Neural cell (in vitro differentiated cells): ENCODE results near the gene BCL2A1. TPM values are rescaled to one million over a fixed set of nuclear protein-coding genes. Genes with fewer than 3 reads are reported as not detected.

Experiments
- H2AFZ ChIP-seq: fragments of 200-600, 300-800 bp; sonication (generic), shearing (Covaris generic); 2 replicates; pipeline ENCODE4 v1.6.0; 2014; ENCODE audit warnings: low read depth, mild to moderate bottlenecking, antibody characterized with exemption, low read length, moderate library complexity
- H3F3A ChIP-seq: fragments of 200-600 bp; shearing (Covaris generic); 2 replicates; pipeline ENCODE4 v1.6.1; 2016; ENCODE audit warnings: mild to moderate bottlenecking, moderate library complexity, mixed read lengths, antibody characterized with exemption, low read length; ENCODE audit not compliant: insufficient read depth, poor library complexity, severe bottlenecking
- H3K27ac ChIP-seq: fragments of 200-600, 300-800 bp; sonication (generic), shearing (Covaris generic); 2 replicates; pipeline ENCODE4 v1.5.1; 2014; ENCODE audit warnings: mild to moderate bottlenecking, low read length, moderate library complexity
- H3K27me3 ChIP-seq: fragments of 300-800, 200-600 bp; sonication (generic), shearing (Covaris generic); 2 replicates; pipeline ENCODE4 v1.6.0; 2014; ENCODE audit warnings: mild to moderate bottlenecking, low read depth, low read length, moderate library complexity; ENCODE audit not compliant: insufficient read depth
- H3K36me3 ChIP-seq: fragments of 300-800, 200-600 bp; sonication (generic), shearing (Covaris generic); 2 replicates; pipeline ENCODE4 v1.5.1; 2014; ENCODE audit warnings: mild to moderate bottlenecking, antibody characterized with exemption, low read length, moderate library complexity; ENCODE audit not compliant: insufficient read depth
- H3K4me2 ChIP-seq: fragments of 300-800, 200-600 bp; sonication (generic), shearing (Covaris generic); 2 replicates; pipeline ENCODE4 v1.6.0; 2014; ENCODE audit warnings: mild to moderate bottlenecking, low read length
- H3K4me3 ChIP-seq: fragments of 300-800, 200-600 bp; sonication (generic), shearing (Covaris generic); 2 replicates; pipeline ENCODE4 v1.5.1; 2014; ENCODE audit warnings: mild to moderate bottlenecking, low read length, moderate library complexity
- H3K79me2 ChIP-seq: fragments of 200-600 bp; shearing (Covaris generic); replicated peaks from 2 replicates; pipeline ENCODE4 v1.6.0; 2014; ENCODE audit warnings: mild to moderate bottlenecking, low read length, moderate library complexity; ENCODE audit not compliant: insufficient read depth
- H3K9ac ChIP-seq: fragments of 300-800, 200-600 bp; sonication (generic), shearing (Covaris generic); 2 replicates; pipeline ENCODE4 v1.6.1; 2016; ENCODE audit warnings: mild to moderate bottlenecking, low read length, mixed read lengths
- H3K9me2 ChIP-seq: fragments of 200-600 bp; shearing (Covaris generic); 2 replicates; pipeline ENCODE4 v1.6.1; 2016; ENCODE audit warnings: mild to moderate bottlenecking, low read length, mixed read lengths; ENCODE audit not compliant: insufficient read depth
- H3K9me3 ChIP-seq: fragments of 200-600, 300-800 bp; sonication (generic), shearing (Covaris generic); 2 replicates; pipeline ENCODE4 v1.6.1; 2016; ENCODE audit warnings: mild to moderate bottlenecking, mixed run types, low read length, moderate library complexity, mixed read lengths
- H4K20me1 ChIP-seq: fragments of 200-600 bp; shearing (Covaris generic); 2 replicates; pipeline ENCODE4 v1.6.1; 2016; ENCODE audit warnings: mild to moderate bottlenecking, mixed run types; ENCODE audit not compliant: insufficient read depth
- EP300 ChIP-seq: fragments of 450-650 bp; conservative IDR thresholded peaks from 2 replicates; pipeline ENCODE4 v1.6.1; 2014; ENCODE audit warnings: antibody characterized with exemption, mild to moderate bottlenecking, moderate library complexity; ENCODE audit not compliant: poor library complexity, severe bottlenecking
- EZH2 ChIP-seq: fragments of 200-600, 300-800 bp; shearing (Covaris generic), sonication (generic); IDR thresholded peaks from 2 replicates; pipeline ENCODE4 v1.6.1; 2014; ENCODE audit warnings: antibody characterized with exemption, low read length, borderline replicate concordance, mild to moderate bottlenecking; ENCODE audit not compliant: insufficient read depth, poor library complexity, severe bottlenecking
- MXI1 ChIP-seq: fragments of 450-650 bp; conservative IDR thresholded peaks from 2 replicates; pipeline ENCODE4 v1.6.1; 2014; ENCODE audit warnings: antibody characterized with exemption, mild to moderate bottlenecking; ENCODE audit not compliant: poor library complexity, severe bottlenecking
- POLR2AphosphoS5 ChIP-seq: IDR thresholded peaks from 2 replicates; pipeline ENCODE4 v1.6.1; 2012
- RAD21 ChIP-seq: fragments of 450-650 bp; conservative IDR thresholded peaks from 2 replicates; pipeline ENCODE4 v1.6.1; 2014; ENCODE audit warnings: antibody characterized with exemption, mild to moderate bottlenecking, moderate library complexity
- SMC3 ChIP-seq: fragments of 450-650 bp; conservative IDR thresholded peaks from 2 replicates; pipeline ENCODE4 v1.6.1; 2014; ENCODE audit warnings: antibody characterized with exemption, mild to moderate bottlenecking, moderate library complexity; ENCODE audit not compliant: poor library complexity
- TAF1 ChIP-seq: IDR thresholded peaks from 2 replicates; pipeline ENCODE4 v1.6.1; 2012; ENCODE audit warnings: low read depth
- polyA plus RNA-seq: library from polyadenylated mRNA; depleted of rRNA; stranded (reverse); fragments of >200 nt; gene quantifications from 2 replicates; pipeline ENCODE4 v1.2.3, GENCODE V29; 2014
- TF ChIP-seq, protein P1 (sequence below): IDR thresholded peaks from 2 replicates; pipeline ENCODE4 v1.6.1; 2012; ENCODE audit warnings: borderline replicate concordance
- TF ChIP-seq, protein P2 (sequence below): fragments of 450-650 bp; IDR thresholded peaks from 2 replicates; pipeline ENCODE4 v1.5.1; 2014; ENCODE audit warnings: antibody characterized with exemption, mild to moderate bottlenecking, moderate library complexity; ENCODE audit not compliant: poor library complexity, severe bottlenecking

BCL2A1 gene
- polyA plus RNA-seq, 1 donor from 2014 or later: not detected

DNA sequence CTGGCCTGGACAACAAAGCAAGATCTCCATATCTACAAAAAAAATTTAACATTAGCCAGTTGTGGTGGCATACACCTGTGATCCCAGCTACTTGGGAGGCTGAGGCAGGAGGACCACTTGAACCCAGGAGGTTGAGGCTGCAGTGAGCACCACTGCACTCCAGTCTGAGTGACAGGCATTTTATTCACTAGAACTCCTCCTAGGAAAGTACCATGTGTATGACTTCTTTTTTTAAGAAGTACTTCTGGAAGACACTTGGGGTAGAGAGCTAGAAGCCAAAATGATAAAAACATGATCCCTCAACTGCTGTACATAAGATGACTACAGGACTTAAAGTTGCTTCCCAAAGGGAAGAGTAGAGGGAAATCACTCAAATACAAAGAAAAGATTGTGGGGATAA lies 24.0 kb downstream of the BCL2A1 start:
- Histone ChIP-seq H3K4me3 (no peak overlapping the region), H3K9me2 (no peaks in the 10 kb centered on the region), H3K36me3 (no peaks in the 10 kb centered on the region), H3K9ac (no peak overlapping the region), H4K20me1 (no peaks in the 10 kb centered on the region), H3K79me2 (no peaks in the 10 kb centered on the region), H2AFZ (no peak overlapping the region), H3K27me3 (no peaks in the 10 kb centered on the region), H3K27ac (no peak overlapping the region), H3K9me3 (no peaks in the 10 kb centered on the region), H3K4me2 (no peak overlapping the region), H3F3A (no peaks in the 10 kb centered on the region)
- TF ChIP-seq EZH2 (no peak), MXI1 (no peak), POLR2AphosphoS5 (no peak), RAD21 (no peak), EP300 (no peak), SMC3 (no peak), TAF1 (no peak)
- TF ChIP-seq, protein P1, sequence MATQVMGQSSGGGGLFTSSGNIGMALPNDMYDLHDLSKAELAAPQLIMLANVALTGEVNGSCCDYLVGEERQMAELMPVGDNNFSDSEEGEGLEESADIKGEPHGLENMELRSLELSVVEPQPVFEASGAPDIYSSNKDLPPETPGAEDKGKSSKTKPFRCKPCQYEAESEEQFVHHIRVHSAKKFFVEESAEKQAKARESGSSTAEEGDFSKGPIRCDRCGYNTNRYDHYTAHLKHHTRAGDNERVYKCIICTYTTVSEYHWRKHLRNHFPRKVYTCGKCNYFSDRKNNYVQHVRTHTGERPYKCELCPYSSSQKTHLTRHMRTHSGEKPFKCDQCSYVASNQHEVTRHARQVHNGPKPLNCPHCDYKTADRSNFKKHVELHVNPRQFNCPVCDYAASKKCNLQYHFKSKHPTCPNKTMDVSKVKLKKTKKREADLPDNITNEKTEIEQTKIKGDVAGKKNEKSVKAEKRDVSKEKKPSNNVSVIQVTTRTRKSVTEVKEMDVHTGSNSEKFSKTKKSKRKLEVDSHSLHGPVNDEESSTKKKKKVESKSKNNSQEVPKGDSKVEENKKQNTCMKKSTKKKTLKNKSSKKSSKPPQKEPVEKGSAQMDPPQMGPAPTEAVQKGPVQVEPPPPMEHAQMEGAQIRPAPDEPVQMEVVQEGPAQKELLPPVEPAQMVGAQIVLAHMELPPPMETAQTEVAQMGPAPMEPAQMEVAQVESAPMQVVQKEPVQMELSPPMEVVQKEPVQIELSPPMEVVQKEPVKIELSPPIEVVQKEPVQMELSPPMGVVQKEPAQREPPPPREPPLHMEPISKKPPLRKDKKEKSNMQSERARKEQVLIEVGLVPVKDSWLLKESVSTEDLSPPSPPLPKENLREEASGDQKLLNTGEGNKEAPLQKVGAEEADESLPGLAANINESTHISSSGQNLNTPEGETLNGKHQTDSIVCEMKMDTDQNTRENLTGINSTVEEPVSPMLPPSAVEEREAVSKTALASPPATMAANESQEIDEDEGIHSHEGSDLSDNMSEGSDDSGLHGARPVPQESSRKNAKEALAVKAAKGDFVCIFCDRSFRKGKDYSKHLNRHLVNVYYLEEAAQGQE: no peak
- TF ChIP-seq, protein P2, sequence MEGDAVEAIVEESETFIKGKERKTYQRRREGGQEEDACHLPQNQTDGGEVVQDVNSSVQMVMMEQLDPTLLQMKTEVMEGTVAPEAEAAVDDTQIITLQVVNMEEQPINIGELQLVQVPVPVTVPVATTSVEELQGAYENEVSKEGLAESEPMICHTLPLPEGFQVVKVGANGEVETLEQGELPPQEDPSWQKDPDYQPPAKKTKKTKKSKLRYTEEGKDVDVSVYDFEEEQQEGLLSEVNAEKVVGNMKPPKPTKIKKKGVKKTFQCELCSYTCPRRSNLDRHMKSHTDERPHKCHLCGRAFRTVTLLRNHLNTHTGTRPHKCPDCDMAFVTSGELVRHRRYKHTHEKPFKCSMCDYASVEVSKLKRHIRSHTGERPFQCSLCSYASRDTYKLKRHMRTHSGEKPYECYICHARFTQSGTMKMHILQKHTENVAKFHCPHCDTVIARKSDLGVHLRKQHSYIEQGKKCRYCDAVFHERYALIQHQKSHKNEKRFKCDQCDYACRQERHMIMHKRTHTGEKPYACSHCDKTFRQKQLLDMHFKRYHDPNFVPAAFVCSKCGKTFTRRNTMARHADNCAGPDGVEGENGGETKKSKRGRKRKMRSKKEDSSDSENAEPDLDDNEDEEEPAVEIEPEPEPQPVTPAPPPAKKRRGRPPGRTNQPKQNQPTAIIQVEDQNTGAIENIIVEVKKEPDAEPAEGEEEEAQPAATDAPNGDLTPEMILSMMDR: no peak

DNA sequence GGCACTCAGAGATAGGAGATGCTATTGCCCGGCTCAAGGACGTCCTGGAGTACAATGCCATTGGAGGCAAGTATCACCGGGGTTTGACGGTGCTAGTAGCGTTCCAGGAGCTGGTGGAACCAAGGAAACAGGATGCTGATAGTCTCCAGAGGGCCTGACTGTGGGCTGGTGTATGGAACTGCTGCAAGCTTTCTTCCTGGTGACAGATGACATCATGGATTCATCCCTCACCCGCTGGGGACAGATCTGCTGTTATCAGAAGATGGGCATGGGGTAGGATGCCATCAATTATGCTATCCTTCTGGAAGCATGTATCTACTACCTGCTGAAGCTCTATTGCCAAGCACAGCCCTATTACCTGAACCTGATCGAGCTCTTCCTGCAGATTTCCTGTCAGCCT lies 26.4 kb downstream of the BCL2A1 start:
- H3K27me3 ChIP-seq: no peaks in the 10 kb centered on the region
- H3K9ac ChIP-seq: no peak overlapping the region
- H3F3A ChIP-seq: no peaks in the 10 kb centered on the region
- no peaks in the 10 kb centered on the region for H3K9me3 ChIP-seq
- H3K36me3 ChIP-seq: no peaks in the 10 kb centered on the region
- H3K4me3 ChIP-seq: no peak overlapping the region
- H2AFZ ChIP-seq: no peak overlapping the region
- no peaks in the 10 kb centered on the region for H3K79me2 ChIP-seq
- no peaks in the 10 kb centered on the region for H4K20me1 ChIP-seq
- no peak overlapping the region for H3K4me2 ChIP-seq
- no peak overlapping the region for H3K27ac ChIP-seq
- TF ChIP-seq POLR2AphosphoS5 (no peak), SMC3 (no peak), MXI1 (no peak), RAD21 (no peak), EP300 (no peak)
- TF ChIP-seq, protein P2: no peak
- H3K9me2 ChIP-seq: no peaks in the 10 kb centered on the region
